K562 (cell line): ENCODE measurements around the gene MYLK4. TPM values are rescaled to one million over a fixed set of nuclear protein-coding genes. Genes with fewer than 3 reads are reported as not detected.

Source experiments
- ARID1B ChIP-seq: fragments of 450-650 bp; IDR thresholded peaks from 2 replicates; pipeline ENCODE4 v1.6.1; 2016; ENCODE audit warnings: antibody characterized with exemption, mild to moderate bottlenecking, inconsistent platforms
- ARNT ChIP-seq, 2 experiments: fragments of 450-650 bp; IDR thresholded peaks; 2 replicates each; pipeline ENCODE4 v1.6.1; 2016; ENCODE audit warnings: mild to moderate bottlenecking in 1 of 2
- SRF ChIP-seq, 2 experiments: fragments of 250-450, 450-650 bp in 1 of 2; sonication (Bioruptor Pico) in 1 of 2; sonication (generic) in 1 of 2; formaldehyde crosslinking; IDR thresholded peaks; 2 replicates each; pipeline versions ENCODE4 v1.5.0 to v1.5.1; 2020 to 2022; ENCODE audit warnings: mild to moderate bottlenecking in 1 of 2, missing genetic modification reagents in 1 of 2
- TOE1 ChIP-seq, 2 experiments: fragments of 450-650 bp in 1 of 2; sonication (generic) in 1 of 2; formaldehyde crosslinking in 1 of 2; IDR thresholded peaks; 2 replicates each; pipeline versions ENCODE4 v1.7.1 to v1.8.0; 2016 to 2022; ENCODE audit warnings: borderline replicate concordance in 2 of 2, mild to moderate bottlenecking in 2 of 2, antibody characterized with exemption in 1 of 2, inconsistent platforms in 1 of 2, low read depth in 1 of 2, missing genetic modification reagents in 1 of 2, moderate library complexity in 1 of 2
- ZNF197 ChIP-seq: fragments of 200-800 bp; sonication (Bioruptor generic); IDR thresholded peaks from 2 replicates; pipeline ENCODE4 v1.6.1; 2016; ENCODE audit warnings: low read depth, missing genetic modification characterization, missing compliant biosample characterization
- ZNF592 ChIP-seq: fragments of 450-650 bp; IDR thresholded peaks from 2 replicates; pipeline ENCODE4 v1.6.1; 2017; ENCODE audit warnings: antibody characterized with exemption, mild to moderate bottlenecking
- polyA plus RNA-seq, 8 experiments: library from polyadenylated mRNA; depleted of rRNA in 4 of 8; stranded (reverse) in 5 of 8; unstranded in 3 of 8; fragments of >200 nt; fragmentation: Nextera tagmentation in 2 of 8; fragmentation: Illumina TruSeq in 1 of 8; extraction: Ambion mirVana in 2 of 8; extraction: Trizol in 1 of 8; gene quantifications; 2 replicates each; pipeline versions ENCODE4 v1.2.1 to v1.2.3, GENCODE V29; 2011 to 2014; ENCODE audit warnings: inconsistent platforms in 1 of 8, missing spikeins in 1 of 8
- total RNA-seq, 7 experiments: library from RNA; depleted of rRNA in 6 of 7; stranded (reverse); fragments of >200 nt in 6 of 7; fragmentation: Illumina TruSeq in 2 of 7; extraction: Trizol in 2 of 7; gene quantifications; 2 replicates each; pipeline versions ENCODE4 v1.2.1 to v1.2.3, GENCODE V29; 2011 to 2021; ENCODE audit warnings: low replicate concordance in 1 of 7
- TF ChIP-seq, protein P1 (sequence below), 2 experiments: fragments of 150-350 bp in 1 of 2; IDR thresholded peaks; 2 replicates each; pipeline ENCODE4 v1.6.1; 2012 to 2016; ENCODE audit warnings: low read depth in 2 of 2, low read length in 2 of 2, mild to moderate bottlenecking in 1 of 2, moderate library complexity in 1 of 2
- TF ChIP-seq, protein P2 (sequence below), 2 experiments: fragments of 450-650 bp; IDR thresholded peaks; 2 replicates each; pipeline ENCODE4 v1.6.1; 2016; ENCODE audit warnings: mild to moderate bottlenecking in 2 of 2, borderline replicate concordance in 1 of 2, low read depth in 1 of 2, moderate library complexity in 1 of 2

MYLK4 gene
- total and polyA plus RNA-seq, 9 of the 15 experiments (the other 6 are each of a cell fraction or from before 2014, with no cell fraction given) = 0.01 to 0.15 (median 0.06) TPM

DNA sequence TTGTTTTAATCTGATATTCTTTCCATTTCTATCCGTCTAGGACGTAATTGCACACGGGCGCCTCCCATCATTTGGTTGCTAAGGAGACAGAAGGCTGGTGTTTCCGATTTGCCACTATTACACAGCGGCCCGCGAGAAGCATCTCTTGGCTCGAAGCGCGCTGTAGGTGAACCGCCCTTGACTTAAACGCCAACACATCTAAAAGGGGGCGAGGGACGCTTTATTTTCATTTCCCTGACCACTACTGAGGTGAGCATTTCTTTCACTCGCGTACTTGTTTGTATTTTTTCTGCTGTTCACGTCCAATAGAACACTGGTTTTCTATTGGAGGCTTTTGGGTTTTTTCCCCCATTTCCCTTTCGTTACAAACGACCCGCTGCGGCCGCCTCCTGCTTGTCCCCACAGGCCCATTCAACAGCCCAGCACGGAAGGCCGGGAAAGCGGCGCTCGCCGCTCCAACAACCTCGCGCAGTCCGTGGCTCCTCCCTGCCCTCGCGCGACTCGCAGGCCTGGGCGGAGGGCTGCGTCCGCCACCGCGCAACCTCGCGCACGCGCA is 14.0 kb upstream of the MYLK4 start (continued):
- TF ChIP-seq, protein P1, sequence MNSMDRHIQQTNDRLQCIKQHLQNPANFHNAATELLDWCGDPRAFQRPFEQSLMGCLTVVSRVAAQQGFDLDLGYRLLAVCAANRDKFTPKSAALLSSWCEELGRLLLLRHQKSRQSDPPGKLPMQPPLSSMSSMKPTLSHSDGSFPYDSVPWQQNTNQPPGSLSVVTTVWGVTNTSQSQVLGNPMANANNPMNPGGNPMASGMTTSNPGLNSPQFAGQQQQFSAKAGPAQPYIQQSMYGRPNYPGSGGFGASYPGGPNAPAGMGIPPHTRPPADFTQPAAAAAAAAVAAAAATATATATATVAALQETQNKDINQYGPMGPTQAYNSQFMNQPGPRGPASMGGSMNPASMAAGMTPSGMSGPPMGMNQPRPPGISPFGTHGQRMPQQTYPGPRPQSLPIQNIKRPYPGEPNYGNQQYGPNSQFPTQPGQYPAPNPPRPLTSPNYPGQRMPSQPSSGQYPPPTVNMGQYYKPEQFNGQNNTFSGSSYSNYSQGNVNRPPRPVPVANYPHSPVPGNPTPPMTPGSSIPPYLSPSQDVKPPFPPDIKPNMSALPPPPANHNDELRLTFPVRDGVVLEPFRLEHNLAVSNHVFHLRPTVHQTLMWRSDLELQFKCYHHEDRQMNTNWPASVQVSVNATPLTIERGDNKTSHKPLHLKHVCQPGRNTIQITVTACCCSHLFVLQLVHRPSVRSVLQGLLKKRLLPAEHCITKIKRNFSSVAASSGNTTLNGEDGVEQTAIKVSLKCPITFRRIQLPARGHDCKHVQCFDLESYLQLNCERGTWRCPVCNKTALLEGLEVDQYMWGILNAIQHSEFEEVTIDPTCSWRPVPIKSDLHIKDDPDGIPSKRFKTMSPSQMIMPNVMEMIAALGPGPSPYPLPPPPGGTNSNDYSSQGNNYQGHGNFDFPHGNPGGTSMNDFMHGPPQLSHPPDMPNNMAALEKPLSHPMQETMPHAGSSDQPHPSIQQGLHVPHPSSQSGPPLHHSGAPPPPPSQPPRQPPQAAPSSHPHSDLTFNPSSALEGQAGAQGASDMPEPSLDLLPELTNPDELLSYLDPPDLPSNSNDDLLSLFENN (IDR thresholded peaks at IDR 0.05; ENCODE audit: low read depth in 2 of 2, low read length in 2 of 2) = 0 out of 4 replicates have a peak, but pooled peaks of 1 of the 2 experiments have one; percentile 10
- TF ChIP-seq ARID1B (peak; percentile 29; the same call in 1 of the 2 replicates), ZNF592 (no peak), TOE1 (IDR thresholded peaks at IDR 0.05; ENCODE audit: borderline replicate concordance) (0 out of 2 replicates have a peak, but pooled peaks have one; percentile 39), TOE1 (CRISPR knock-in tag; IDR thresholded peaks at IDR 0.05; ENCODE audit: borderline replicate concordance, low read depth) (no peak), ZNF197 (CRISPR knock-in tag) (0 out of 2 replicates have a peak, but pooled peaks have one; percentile 51), ARNT (IDR thresholded peaks at IDR 0.05) (peak in 1 of 2 experiments; percentile 70; a peak in 1 of 4 replicates), SRF (CRISPR knock-in tag; IDR thresholded peaks at IDR 0.05) (peak in 1 of 2 experiments; percentile 84; a peak in 2 of 4 replicates)
- TF ChIP-seq, protein P2, sequence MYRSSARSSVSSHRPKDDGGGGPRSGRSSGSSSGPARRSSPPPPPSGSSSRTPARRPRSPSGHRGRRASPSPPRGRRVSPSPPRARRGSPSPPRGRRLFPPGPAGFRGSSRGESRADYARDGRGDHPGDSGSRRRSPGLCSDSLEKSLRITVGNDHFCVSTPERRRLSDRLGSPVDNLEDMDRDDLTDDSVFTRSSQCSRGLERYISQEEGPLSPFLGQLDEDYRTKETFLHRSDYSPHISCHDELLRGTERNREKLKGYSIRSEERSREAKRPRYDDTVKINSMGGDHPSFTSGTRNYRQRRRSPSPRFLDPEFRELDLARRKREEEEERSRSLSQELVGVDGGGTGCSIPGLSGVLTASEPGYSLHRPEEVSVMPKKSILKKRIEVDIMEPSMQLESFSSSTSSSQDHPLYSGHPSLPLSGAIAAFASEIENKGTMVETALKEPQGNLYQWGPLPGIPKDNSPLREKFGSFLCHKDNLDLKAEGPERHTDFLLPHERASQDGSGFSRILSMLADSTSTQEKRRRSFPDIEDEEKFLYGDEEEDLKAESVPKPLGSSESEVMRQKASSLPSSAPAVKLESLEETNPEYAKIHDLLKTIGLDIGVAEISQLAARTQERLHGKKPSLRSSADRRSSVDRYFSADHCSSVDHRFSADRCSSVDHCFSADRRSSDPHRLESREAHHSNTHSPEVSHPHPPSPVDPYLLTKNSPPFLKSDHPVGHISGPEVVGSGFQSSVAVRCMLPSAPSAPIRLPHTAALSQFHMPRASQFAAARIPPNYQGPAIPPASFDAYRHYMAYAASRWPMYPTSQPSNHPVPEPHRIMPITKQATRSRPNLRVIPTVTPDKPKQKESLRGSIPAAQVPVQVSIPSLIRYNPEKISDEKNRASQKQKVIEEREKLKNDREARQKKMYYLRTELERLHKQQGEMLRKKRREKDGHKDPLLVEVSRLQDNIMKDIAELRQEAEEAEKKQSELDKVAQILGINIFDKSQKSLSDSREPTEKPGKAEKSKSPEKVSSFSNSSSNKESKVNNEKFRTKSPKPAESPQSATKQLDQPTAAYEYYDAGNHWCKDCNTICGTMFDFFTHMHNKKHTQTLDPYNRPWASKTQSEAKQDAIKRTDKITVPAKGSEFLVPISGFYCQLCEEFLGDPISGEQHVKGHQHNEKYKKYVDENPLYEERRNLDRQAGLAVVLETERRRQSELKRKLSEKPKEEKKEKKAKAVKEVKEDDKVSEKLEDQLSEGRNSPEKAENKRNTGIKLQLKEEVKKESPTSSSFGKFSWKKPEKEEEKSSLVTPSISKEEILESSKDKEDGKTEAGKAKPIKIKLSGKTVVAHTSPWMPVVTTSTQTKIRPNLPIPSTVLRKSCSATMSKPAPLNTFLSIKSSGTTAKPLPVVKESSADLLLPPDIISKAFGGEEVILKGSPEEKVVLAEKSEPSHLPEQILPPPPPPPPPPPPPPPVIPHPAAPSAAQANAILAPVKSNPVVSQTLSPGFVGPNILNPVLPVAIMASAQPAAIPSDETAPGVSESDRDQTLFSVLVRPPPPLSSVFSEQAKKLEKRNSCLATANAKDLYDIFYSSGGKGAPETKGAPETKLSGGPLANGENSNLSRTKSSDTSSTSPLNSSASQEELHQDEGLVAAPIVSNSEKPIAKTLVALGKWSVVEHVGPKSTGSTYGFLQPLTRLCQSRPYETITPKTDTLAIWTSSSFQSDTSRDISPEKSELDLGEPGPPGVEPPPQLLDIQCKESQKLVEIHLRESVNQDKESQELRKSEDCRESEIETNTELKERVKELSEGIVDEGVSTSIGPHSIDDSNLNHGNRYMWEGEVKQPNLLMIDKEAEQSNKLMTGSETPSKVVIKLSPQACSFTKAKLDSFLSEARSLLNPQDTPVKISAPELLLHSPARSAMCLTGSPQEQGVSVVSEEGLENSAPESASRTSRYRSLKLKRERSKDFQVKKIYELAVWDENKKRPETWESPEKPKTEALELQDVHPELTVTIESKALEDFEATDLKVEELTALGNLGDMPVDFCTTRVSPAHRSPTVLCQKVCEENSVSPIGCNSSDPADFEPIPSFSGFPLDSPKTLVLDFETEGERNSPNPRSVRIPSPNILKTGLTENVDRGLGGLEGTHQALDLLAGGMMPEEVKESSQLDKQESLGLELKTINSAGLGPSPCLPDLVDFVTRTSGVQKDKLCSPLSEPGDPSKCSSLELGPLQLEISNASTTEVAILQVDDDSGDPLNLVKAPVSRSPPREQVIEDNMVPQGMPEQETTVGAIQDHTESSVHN (IDR thresholded peaks at IDR 0.05; ENCODE audit: borderline replicate concordance in 1 of 2, low read depth in 1 of 2) = 0 out of 4 replicates have a peak, but pooled peaks of 1 of the 2 experiments have one; percentile 45
